ENCODE measurements around the gene FOXN1. TPM values are rescaled to one million over a fixed set of nuclear protein-coding genes. Genes with fewer than 3 reads are reported as not detected.
A peak's percentile ranks its signal among the peaks of the same experiment; 100 is the strongest.

The FOXN1 gene
- total RNA-seq, 4 donors from 2014 or later: 0.14 to 0.32 TPM; not detected in 2

DNA sequence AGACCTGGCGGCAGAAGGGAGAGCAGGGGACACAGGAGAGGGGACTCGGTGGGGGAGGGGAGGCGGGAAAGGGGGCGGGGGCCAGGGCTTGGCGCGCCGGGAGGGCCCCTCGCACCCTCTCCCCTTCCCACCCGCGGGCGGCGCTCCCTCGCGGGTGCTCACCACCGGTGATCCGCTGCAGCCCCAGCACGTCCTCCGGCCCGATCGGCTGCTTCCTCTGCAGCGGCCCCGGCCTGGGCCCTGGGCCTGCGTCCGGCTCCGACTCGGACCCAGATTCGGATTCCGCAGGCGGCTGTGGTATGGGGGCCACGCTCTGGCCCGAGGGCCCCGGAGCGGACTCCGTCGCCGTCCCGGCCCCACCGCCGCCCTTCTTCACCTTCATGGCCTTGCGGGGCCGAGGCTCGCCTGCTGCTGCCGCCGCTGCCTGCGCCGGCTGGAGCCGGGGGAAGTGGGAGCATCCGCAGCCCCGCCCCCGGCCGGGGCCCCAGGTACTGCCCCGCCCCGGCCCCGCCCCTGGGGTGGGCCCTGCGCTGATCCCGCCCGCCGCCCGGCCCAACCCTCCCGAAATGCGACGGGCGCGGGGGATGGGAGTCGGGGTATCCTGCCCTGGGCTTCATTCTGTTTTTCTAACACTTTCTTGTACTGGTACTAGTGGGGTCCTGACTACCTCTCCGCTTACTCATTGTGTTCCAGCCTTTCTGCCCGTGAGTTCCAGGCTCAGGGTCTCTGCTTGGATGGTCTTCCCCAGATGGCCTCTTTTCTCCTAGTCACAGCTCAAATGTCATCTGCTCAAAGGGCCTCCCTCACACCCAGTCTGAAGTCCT lies 46.2 kb downstream of the FOXN1 start, which contains the start of gene UNC119:
Gene UNC119, minus strand, starts transcription at position 449 of the 824 bp plus-strand sequence. Its CDS starts 67 bp downstream, at position 382.
- Histone ChIP-seq H3K4me1 (peaks cover 4 to 37% (median 8%) of the 10 kb centered on the region in 4 donors), H3K9me3 (no peaks in the 10 kb centered on the region), H3K27ac (peak within 1 kb of the TSS; percentile 74 to 89 (median 80)), H3K4me3 (peak within 1 kb of the TSS; percentile 56 to 91 (median 72)), H3K27me3 (no peaks in the 10 kb centered on the region), H3K36me3 (peaks cover 0 to 28% (median 7%) of the 10 kb centered on the region in 4 donors)
- TF ChIP-seq POLR2A (IDR thresholded peaks at IDR 0.05): peak; percentile 53
- TF ChIP-seq, protein P1, sequence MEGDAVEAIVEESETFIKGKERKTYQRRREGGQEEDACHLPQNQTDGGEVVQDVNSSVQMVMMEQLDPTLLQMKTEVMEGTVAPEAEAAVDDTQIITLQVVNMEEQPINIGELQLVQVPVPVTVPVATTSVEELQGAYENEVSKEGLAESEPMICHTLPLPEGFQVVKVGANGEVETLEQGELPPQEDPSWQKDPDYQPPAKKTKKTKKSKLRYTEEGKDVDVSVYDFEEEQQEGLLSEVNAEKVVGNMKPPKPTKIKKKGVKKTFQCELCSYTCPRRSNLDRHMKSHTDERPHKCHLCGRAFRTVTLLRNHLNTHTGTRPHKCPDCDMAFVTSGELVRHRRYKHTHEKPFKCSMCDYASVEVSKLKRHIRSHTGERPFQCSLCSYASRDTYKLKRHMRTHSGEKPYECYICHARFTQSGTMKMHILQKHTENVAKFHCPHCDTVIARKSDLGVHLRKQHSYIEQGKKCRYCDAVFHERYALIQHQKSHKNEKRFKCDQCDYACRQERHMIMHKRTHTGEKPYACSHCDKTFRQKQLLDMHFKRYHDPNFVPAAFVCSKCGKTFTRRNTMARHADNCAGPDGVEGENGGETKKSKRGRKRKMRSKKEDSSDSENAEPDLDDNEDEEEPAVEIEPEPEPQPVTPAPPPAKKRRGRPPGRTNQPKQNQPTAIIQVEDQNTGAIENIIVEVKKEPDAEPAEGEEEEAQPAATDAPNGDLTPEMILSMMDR (IDR thresholded peaks at IDR 0.05): no peak
- no peak for TF ChIP-seq EP300 (IDR thresholded peaks at IDR 0.05; ENCODE audit: low read depth)
- TF ChIP-seq POLR2AphosphoS5 (IDR thresholded peaks at IDR 0.05): peak; percentile 39 to 78 (median 76)
- DNase-seq: peak; percentile 87
- 2% methylated on average over 46 of the region's 67 CpGs; no CpG with 5 or more reads in 1 of the 2 donors for WGBS, 2 donors (ENCODE audit: low coverage in 1 of 2)
- in situ Hi-C loops (cut with MboI; ENCODE audit: low pct_ligation_motif_present in 1 of 4, low pct_unique_long_range_greater_than_20kb in 1 of 4, low sequenced_read_pairs in 3 of 4) (no loop called here), intact Hi-C loops (cut with DNase I; ENCODE audit: low total_unique reads) (no loop called here)

DNA sequence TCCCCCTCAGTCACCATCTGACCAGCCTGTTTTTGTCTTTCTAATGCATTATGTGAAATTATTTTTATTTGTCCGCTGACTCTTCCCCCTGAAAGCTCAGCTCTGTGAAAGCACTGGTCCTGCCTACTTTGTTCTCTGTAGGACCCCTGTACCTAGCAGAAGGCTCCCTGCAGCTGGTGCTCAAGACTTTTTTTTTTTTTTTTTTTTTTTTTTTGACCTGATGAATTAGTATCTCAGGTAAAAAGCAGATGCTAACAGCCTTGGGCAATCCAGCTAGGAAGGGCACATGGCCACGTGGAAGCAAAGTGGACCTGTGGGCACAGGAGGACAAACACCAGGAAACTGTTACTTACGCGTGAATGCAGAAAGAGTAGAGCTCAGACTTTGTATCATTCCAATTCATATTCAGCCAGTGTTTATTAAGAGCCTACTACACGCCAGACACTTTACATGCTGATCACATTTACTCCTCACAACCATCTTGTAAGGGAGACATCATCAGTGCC lies 46.9 kb downstream of the FOXN1 start:
- TF ChIP-seq POLR2A (IDR thresholded peaks at IDR 0.05) (no peak), POLR2AphosphoS5 (IDR thresholded peaks at IDR 0.05) (no peak), EP300 (IDR thresholded peaks at IDR 0.05; ENCODE audit: low read depth) (no peak)
- TF ChIP-seq, protein P1 (IDR thresholded peaks at IDR 0.05): no peak
- in situ Hi-C loops (cut with MboI; ENCODE audit: low pct_ligation_motif_present in 1 of 4, low pct_unique_long_range_greater_than_20kb in 1 of 4, low sequenced_read_pairs in 3 of 4): no loop called here
- Histone ChIP-seq H3K27ac (peak overlapping the region in 2 of 4 donors; percentile 77 to 89), H3K27me3 (no peaks in the 10 kb centered on the region), H3K36me3 (peaks cover 0 to 35% (median 10%) of the 10 kb centered on the region in 4 donors), H3K4me1 (peaks cover 4 to 36% (median 8%) of the 10 kb centered on the region in 4 donors), H3K9me3 (no peaks in the 10 kb centered on the region), H3K4me3 (peak overlapping the region in 2 of 4 donors; percentile 56 to 91)
- intact Hi-C loops (cut with DNase I; ENCODE audit: low total_unique reads): no loop called here
- 88 to 89% methylated on average over 5 of the region's 5 CpGs for WGBS, 2 donors (ENCODE audit: low coverage in 1 of 2)
- no peak for DNase-seq

DNA sequence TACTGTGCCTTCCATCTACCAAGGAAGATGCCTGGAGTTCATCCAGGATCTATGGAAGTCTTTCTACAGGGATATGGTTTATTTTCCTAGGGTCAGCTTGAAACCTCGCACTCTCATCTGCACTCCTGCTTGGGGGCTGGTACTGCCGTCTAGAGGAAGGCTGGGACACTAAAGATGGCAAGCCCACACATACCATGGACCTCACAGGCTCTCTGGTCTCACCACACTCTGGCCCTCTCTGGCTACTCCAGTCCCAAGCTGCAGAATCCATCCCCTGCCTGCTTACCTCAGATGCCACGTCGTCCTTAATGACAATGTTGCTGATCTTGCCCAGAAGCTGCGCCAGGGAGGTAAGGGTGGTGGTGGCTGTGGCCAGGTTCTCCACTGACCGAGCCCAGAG lies 48.4 kb downstream of the FOXN1 start:
- intact Hi-C loops (cut with DNase I; ENCODE audit: low total_unique reads) (no loop called here), in situ Hi-C loops (cut with MboI; ENCODE audit: low pct_ligation_motif_present in 1 of 4, low pct_unique_long_range_greater_than_20kb in 1 of 4, low sequenced_read_pairs in 3 of 4) (no loop called here)
- Histone ChIP-seq H3K36me3 (peaks cover 0 to 49% (median 16%) of the 10 kb centered on the region in 4 donors), H3K4me3 (no peak overlapping the region), H3K9me3 (no peaks in the 10 kb centered on the region), H3K4me1 (peaks cover 4 to 23% (median 8%) of the 10 kb centered on the region in 4 donors), H3K27me3 (no peaks in the 10 kb centered on the region), H3K27ac (no peak overlapping the region)
- 97% methylated on average over 6 of the region's 6 CpGs; no CpG with 5 or more reads in 1 of the 2 donors for WGBS, 2 donors (ENCODE audit: low coverage in 1 of 2)
- TF ChIP-seq EP300 (IDR thresholded peaks at IDR 0.05; ENCODE audit: low read depth) (no peak), POLR2AphosphoS5 (IDR thresholded peaks at IDR 0.05) (no peak), POLR2A (IDR thresholded peaks at IDR 0.05) (no peak)
- TF ChIP-seq, protein P1 (IDR thresholded peaks at IDR 0.05): no peak
- DNase-seq: no peak

DNA sequence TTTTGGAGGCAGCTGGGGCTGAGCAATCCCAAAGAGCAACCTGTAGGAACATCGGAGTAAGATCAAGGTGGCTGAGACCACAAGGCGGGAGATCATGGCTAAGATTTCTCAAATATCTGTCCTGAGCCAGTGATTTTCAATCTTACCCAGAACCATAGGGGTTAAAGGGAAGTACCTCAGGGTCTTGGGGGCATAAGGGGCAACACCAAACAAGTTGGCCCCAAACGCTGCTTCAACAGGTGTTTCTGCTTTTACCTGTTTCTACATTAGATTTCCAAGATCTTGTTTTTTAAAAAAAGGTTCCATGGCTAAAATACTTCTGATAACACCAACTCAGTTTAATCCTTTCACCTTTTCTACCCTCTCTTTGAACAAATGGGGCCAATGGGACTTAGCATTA lies 48.9 kb downstream of the FOXN1 start:
- TF ChIP-seq, protein P1 (IDR thresholded peaks at IDR 0.05): no peak
- 80 to 99% methylated on average over 1 to 3 of the region's 3 CpGs for WGBS, 2 donors (ENCODE audit: low coverage in 1 of 2)
- Histone ChIP-seq H3K27me3 (no peaks in the 10 kb centered on the region), H3K4me1 (peaks cover 4 to 19% (median 8%) of the 10 kb centered on the region in 4 donors), H3K9me3 (no peaks in the 10 kb centered on the region), H3K36me3 (peaks cover 0 to 49% (median 18%) of the 10 kb centered on the region in 4 donors), H3K27ac (no peak overlapping the region), H3K4me3 (no peak overlapping the region)
- no peak for DNase-seq
- in situ Hi-C loops (cut with MboI; ENCODE audit: low pct_ligation_motif_present in 1 of 4, low pct_unique_long_range_greater_than_20kb in 1 of 4, low sequenced_read_pairs in 3 of 4): no loop called here
- intact Hi-C loops (cut with DNase I; ENCODE audit: low total_unique reads): no loop called here

Data from transverse colon (tissue), 4 donors.